Hepatic stellate cell (primary cell): ENCODE results near the gene PLXNA4.

Source experiments
- DNase-seq: peaks from one replicate; pipeline ENCODE4 v3.0.0; 2011; ENCODE audit warnings: low spot score

PLXNA4 gene

GRCh38 chr7:132140341-132140740 lies 435.9 kb downstream of the PLXNA4 start:
- DNase-seq = no peak

DNA sequence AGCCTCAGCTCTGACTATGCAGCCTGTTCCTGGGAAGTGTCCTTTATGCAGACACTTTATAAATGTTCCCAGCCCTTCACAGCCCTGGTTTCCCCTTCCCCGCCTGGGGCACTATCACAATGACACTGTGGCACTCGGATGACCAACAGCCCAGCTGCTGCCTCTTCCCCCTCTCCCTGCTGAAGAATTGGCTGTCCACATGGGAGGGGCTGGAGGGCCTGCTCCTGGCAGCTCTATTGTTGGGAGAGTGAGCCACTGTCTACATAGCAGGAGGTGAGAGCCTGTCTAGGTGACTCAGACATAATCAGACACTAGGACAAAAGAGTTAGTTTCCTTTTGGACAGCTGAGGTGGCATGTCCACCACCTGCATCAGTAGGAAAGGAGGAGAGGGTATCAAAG lies 437.5 kb downstream of the PLXNA4 start:
- no peak for DNase-seq

DNA sequence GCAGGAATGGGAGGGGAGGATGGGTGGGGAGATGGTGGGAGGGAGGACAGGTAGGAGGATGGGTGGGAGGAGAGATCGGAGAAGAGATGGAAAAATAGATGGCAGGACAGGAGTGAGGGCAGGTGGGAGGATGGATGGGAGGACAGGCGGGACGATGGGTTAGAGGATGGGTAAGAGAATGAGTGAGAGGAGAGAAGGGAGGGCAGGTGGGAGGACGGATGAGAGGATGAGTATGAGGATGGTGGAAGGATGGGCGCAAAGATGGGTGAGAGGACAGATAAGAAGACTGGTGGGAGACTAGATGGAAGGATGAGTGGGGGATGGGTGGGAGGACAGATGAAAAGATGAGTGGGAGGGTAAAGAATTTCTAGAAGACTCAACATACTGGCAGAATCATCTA lies 438.6 kb downstream of the PLXNA4 start:
- no peak for DNase-seq

GRCh38 chr7:132135746-132136385 lies 440.4 kb downstream of the PLXNA4 start:
- no peak for DNase-seq

DNA sequence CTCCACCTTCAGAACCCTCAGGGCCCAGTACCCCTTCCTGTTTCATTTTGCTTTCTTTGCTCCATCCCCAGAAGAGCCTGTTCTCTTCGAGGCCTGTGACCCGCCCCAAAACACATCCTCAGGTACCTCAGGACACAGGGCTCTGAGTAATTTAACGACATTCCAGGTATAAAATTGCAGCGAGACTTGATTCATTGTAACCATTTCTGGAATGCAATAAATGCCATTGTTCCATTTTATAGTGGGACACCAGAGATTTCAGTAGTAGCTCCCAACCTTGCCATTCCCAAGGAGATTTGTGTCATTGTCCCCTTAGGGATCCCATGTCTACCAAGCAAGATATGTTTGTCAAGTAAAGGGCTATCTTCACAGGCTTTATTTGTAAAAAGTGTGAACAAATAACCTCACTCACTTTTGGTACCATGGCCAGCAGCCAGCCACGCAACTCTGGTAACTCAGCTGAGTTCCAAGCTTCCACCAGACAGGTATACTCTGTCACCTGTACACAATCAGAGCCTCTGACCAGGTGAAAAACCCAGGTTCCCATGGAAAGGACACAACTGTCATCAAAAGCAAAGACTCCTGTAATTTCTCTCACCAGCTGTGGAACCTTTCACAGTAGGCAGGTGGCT lies 441.3 kb downstream of the PLXNA4 start:
- no peak for DNase-seq

GRCh38 chr7:132133501-132133900 lies 442.8 kb downstream of the PLXNA4 start:
- no peak for DNase-seq

DNA sequence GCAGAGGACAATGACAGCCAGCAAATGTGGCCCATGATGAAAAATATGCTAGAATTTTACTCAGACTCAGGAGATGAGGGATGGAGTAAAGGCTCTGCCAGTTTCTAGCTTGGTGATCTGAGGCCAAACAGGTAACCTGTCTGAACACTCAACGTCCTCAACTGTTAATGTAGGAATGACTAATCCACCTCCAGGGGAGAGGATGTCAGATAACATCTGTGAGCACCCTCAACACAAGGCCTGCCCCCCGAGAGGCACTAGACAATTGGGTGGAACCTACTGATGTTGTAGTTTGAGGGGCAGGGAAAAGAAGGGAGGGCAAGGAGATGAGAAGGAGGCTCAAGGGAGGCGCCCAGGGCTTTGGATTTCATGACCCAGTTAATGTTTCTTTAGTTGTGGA lies 445.1 kb downstream of the PLXNA4 start:
- DNase-seq = no peak

DNA sequence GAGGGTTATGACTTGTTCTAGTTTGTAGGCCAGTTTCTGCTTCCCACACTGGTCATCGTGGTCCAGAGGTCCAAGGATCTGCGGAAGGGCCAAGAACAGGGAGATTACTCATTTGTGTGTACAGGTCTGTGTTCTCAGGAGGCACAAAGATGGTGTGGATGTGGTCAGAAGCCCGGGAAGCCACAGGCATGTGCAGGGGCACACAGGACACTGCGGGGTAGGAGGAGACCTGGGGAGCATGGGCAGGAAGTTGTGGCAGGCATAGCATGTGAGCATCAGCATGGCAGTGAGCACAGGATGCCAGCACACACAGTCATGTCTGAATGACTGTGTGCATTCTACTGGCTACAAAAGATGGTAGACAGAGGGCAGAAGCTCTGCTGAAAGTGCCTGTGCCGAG lies 445.8 kb downstream of the PLXNA4 start:
- no peak for DNase-seq

GRCh38 chr7:132125872-132126595 lies 450.2 kb downstream of the PLXNA4 start:
- no peak for DNase-seq

DNA sequence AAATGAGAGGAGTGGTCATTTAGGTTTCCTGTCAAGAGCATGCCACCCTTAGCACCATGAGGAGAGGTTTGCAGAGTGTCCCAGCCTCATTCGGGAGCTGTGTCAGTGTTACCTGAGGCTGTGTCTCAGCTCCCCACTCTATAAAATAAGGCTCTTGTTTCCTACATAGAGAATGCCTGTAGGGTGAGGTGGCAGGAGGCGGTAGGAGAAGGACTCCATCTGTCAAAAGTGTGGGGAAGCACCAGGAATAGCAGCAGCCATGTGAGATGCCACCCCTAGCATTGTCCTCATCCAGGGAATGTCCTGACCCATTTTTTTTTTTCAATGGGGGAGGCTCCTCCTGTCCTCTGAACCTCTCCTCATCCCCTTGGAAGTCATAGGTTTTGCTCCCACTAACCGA lies 451.2 kb downstream of the PLXNA4 start:
- DNase-seq = no peak

DNA sequence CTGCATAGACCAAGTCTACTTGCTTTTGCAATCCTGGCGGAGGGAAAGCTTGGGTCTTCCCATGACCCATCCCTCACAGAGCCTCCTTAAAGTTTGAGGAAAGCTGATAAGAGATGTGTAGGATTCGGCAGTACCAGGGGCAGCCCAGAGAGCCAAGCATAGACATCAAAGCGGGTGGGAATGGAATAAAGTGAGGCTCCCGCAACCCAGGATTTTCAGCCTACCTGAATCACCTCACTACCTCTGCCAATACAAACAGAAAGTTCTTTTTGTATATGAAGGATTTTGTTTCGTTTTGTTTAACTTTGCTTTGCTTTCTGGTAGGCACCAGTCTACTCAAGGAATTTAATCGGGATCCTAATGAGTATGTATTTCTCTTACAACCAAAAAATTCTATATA lies 451.7 kb downstream of the PLXNA4 start:
- no peak for DNase-seq

DNA sequence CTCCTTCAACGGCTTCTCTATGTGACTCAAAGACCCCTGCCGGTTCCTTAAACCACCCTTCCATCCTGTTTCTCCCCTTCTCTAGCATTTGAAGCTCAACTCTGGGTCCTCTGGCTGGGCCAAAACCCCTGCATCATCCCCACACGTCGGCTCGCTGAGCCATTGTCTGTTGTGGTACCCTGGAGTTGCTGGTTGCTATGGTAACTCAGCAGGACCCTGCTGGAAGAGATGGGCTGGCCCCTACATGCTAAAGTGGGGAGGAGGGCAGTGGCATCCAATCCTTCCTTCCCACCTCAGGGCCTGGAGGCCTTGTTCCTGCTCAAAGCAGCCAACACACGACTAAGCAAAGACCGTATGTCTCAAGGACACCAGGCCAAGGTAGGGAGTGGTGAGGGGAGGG lies 452.5 kb downstream of the PLXNA4 start:
- no peak for DNase-seq

GRCh38 chr7:132122901-132123300 lies 453.4 kb downstream of the PLXNA4 start:
- DNase-seq = no peak

- DNase-seq = no peak
These were observed 454.3 kb downstream of the PLXNA4 start for GRCh38 chr7:132121987-132122386.

DNA sequence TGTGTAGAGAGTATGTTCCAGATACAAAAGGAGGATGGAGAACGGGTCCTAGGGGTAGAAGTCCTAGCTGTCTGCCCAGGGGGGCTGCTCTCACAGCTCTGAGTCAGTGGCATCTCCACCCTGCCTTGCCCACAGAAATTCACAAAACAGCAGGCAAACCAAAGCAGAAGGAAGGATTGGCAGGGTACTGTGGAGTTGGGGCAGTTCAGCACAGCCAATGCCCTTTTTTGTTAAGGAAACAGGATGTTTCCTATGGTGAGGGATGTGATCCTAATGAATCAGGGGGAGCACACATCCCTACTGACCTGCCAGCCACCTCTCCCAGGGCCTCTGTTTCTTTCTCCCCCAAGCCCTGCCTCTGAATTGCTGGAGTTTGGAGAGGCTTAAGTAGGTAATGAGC lies 457.6 kb downstream of the PLXNA4 start:
- DNase-seq = no peak

- DNase-seq = no peak
These were observed 458.6 kb downstream of the PLXNA4 start for GRCh38 chr7:132117636-132118035.

DNA sequence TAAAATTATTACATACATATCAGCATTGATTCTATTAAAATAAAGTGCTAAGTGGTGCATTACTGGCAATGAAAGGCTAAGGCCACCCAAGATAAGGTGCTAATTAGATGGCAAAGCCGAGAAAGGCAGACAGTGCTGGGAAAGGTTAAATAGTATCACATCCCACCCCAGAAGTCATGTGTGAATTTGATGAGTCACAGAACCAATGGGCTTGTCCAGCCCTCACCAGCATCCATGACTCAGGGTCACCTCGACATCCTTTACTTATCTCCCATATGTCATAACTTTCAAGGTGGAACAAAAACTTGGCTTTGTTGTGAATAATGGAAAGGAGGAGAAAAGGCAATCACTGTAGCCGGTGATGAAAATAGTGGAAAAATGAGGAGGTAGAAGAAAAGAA lies 459.1 kb downstream of the PLXNA4 start:
- peak; percentile 17 for DNase-seq

DNA sequence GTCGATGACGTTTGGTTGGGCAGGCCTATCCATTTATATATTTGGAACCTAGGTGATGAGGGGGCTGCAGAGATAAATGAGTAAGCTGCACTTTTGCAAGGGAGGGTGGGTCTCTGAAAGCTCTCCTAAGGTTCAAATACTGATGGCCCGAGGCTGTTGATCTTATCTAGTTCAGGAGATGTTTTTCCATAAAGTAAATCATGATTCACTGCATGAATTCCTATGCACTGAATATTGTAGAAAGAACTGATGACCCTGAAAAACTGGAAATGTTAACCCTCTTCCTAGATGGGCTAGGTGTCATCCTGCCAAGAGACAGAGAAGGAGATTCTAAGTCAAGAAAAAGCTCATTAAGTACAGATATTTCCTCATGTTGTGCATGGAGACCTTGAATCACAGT lies 459.9 kb downstream of the PLXNA4 start:
- no peak for DNase-seq

DNA sequence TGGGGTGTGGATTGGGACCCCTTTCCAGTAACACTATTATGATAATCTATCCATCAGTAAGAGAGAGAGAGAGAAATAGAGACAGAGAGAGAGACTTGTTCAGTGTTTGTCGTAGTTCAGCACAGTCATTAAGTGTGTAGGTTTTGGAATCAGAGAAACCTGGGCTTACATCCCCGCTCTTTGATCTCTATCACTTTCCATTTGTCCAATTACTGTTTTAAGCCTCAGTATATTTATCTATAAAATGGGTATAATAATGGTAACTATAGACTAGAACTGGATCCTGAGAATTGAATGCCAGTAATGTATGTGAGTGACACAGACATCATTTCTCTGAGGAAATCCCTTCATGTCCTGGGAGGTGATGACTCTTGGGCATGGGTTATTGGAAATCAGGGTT lies 460.5 kb downstream of the PLXNA4 start:
- no peak for DNase-seq

DNA sequence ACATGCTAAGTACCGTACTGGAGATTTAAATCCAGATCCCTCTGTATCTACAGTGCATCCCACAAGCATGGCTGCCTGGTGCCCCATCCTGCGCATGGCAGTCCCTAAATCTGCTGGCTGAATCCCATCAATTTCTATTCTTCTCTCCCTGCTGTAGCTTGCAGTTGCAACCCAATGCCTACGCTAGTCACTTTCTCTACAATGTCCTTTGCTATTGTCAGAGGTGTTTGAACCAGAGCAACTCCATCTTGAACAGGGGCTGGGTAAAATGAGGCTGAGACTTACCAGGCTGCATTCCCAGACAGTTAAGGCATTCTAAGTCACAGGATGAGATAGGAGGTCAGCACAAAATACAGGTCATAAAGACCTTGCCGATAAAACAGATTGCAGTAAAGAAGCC lies 461.2 kb downstream of the PLXNA4 start:
- no peak for DNase-seq

DNA sequence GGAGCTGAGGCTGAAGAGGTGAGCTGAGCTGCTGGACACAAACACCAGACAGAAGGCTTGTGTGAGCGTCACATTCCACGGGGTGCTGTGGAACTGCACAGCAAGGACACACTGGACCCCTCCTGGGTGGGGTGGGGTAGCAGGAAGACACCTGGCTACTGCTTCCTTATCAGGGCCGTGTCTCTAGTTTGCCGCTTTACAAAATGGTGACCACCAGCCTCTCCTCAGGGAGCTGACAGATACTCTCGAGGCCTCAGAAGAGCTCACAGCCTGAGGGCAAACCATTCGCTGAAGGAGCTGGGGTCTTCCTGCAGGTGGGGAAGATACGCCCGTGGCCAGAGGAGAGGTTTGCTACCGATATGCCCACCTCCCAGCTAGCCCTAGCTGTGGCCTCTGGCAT lies 461.9 kb downstream of the PLXNA4 start:
- DNase-seq = no peak

GRCh38 chr7:132113536-132114371 lies 462.5 kb downstream of the PLXNA4 start:
- DNase-seq = no peak

- DNase-seq = no peak
These were observed 463.6 kb downstream of the PLXNA4 start for GRCh38 chr7:132112657-132113056.
